ENCODE measurements around the gene SUMF2. TPM values are rescaled to one million over a fixed set of nuclear protein-coding genes. Genes with fewer than 3 reads are reported as not detected.

Gene SUMF2
- total and polyA plus RNA-seq, 2 of the 13 experiments (the other 11 are each of a cell fraction or from before 2014, with no cell fraction given): 48.9 to 54.4 TPM

- TF ChIP-seq ZNF816 (CRISPR knock-in tag; IDR thresholded peaks at IDR 0.05; ENCODE audit: borderline replicate concordance): no peak
- TF ChIP-seq EEA1 (CRISPR knock-in tag; IDR thresholded peaks at IDR 0.05; ENCODE audit: borderline replicate concordance): no peak
- no peak for TF ChIP-seq MTF1 (CRISPR knock-in tag; IDR thresholded peaks at IDR 0.05)
- no peak for TF ChIP-seq ZFP36L2 (CRISPR knock-in tag; IDR thresholded peaks at IDR 0.05)
- TF ChIP-seq HOXD1 (CRISPR knock-in tag; IDR thresholded peaks at IDR 0.05): peak; percentile 35; the same call in 1 of the 2 replicates
- no peak for TF ChIP-seq ZNF432 (CRISPR knock-in tag; IDR thresholded peaks at IDR 0.05; ENCODE audit: borderline replicate concordance)
- TF ChIP-seq ZNF329 (CRISPR knock-in tag; IDR thresholded peaks at IDR 0.05; ENCODE audit: low read depth): peak; percentile 62; the same call in 1 of the 2 replicates
- TF ChIP-seq ZNF326 (CRISPR knock-in tag; IDR thresholded peaks at IDR 0.05; ENCODE audit: borderline replicate concordance): no peak
- TF ChIP-seq ZNF891 (CRISPR knock-in tag; IDR thresholded peaks at IDR 0.05): 0 out of 2 replicates have a peak, but pooled peaks have one; percentile 50
- TF ChIP-seq MAFK (conservative IDR thresholded peaks at IDR 0.05 in 1 of 2, IDR thresholded peaks at IDR 0.05 in 1 of 2; ENCODE audit: low read length in 2 of 2): no peak
- no peak for TF ChIP-seq ZBTB25 (CRISPR knock-in tag; IDR thresholded peaks at IDR 0.05)
- no peak for TF ChIP-seq SNRNP70 (IDR thresholded peaks at IDR 0.05; ENCODE audit: low read depth, low read length)
- TF ChIP-seq DPF2 (CRISPR knock-in tag; IDR thresholded peaks at IDR 0.05; ENCODE audit: borderline replicate concordance, low read depth): no peak
- TF ChIP-seq KAT8 (CRISPR knock-in tag; IDR thresholded peaks at IDR 0.05): peak; percentile 78
- no peak for TF ChIP-seq ZNF775 (CRISPR knock-in tag; IDR thresholded peaks at IDR 0.05; ENCODE audit: borderline replicate concordance)
- TF ChIP-seq ZNF619 (CRISPR knock-in tag; IDR thresholded peaks at IDR 0.05): peak; percentile 79; the same call in 1 of the 2 replicates
- no peak for TF ChIP-seq SOX6 (IDR thresholded peaks at IDR 0.05)
- peak; percentile 78 for TF ChIP-seq SOX6 (CRISPR knock-in tag; IDR thresholded peaks at IDR 0.05)
- no peak; the same call in none of the 2 replicates for TF ChIP-seq ARID5B (CRISPR knock-in tag; IDR thresholded peaks at IDR 0.05)
- TF ChIP-seq, protein P1, sequence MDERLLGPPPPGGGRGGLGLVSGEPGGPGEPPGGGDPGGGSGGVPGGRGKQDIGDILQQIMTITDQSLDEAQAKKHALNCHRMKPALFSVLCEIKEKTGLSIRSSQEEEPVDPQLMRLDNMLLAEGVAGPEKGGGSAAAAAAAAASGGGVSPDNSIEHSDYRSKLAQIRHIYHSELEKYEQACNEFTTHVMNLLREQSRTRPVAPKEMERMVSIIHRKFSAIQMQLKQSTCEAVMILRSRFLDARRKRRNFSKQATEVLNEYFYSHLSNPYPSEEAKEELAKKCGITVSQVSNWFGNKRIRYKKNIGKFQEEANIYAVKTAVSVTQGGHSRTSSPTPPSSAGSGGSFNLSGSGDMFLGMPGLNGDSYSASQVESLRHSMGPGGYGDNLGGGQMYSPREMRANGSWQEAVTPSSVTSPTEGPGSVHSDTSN (CRISPR knock-in tag; IDR thresholded peaks at IDR 0.05): no peak
- TF ChIP-seq ZC3H13 (CRISPR knock-in tag; IDR thresholded peaks at IDR 0.05): peak; percentile 89
- no peak for TF ChIP-seq ZFP36 (IDR thresholded peaks at IDR 0.05; ENCODE audit: borderline replicate concordance, low read depth, low read length, partially characterized antibody)
- TF ChIP-seq TGIF2 (CRISPR knock-in tag; IDR thresholded peaks at IDR 0.05): peak; percentile 76
- no peak for TF ChIP-seq ZNF841 (CRISPR knock-in tag; IDR thresholded peaks at IDR 0.05; ENCODE audit: borderline replicate concordance)
Measured at GRCh38 chr7:56063882-56064625, at the start of gene SUMF2 (continued).

Data from HepG2 (cell line).